ENCODE data around the gene FAM222A. TPM values are rescaled to one million over a fixed set of nuclear protein-coding genes. Genes with fewer than 3 reads are reported as not detected.

The FAM222A gene
- total RNA-seq, 4 donors from 2014 or later = 1.4 to 3.0 (median 1.8) TPM

- H3K4me3 ChIP-seq = no peak overlapping the region
- no peaks in the 10 kb centered on the region for H3K9me3 ChIP-seq
- 85 to 100% methylated on average over 1 to 14 of the region's 15 CpGs for WGBS, 2 donors (ENCODE audit: low coverage in 1 of 2)
- H3K27ac ChIP-seq = no peak overlapping the region
- H3K4me1 ChIP-seq = peaks cover 0 to 3% (median 0%) of the 10 kb centered on the region in 4 donors
- no peak for DNase-seq
- intact Hi-C loops (cut with DNase I; ENCODE audit: low total_unique reads) (no loop called here), in situ Hi-C loops (cut with MboI; ENCODE audit: low pct_ligation_motif_present in 1 of 4, low pct_unique_long_range_greater_than_20kb in 1 of 4, low sequenced_read_pairs in 3 of 4) (no loop called here)
- H3K27me3 ChIP-seq = no peaks in the 10 kb centered on the region
- H3K36me3 ChIP-seq = no peaks in the 10 kb centered on the region
- TF ChIP-seq CTCF (IDR thresholded peaks at IDR 0.05) (no peak), POLR2A (IDR thresholded peaks at IDR 0.05) (no peak), POLR2AphosphoS5 (IDR thresholded peaks at IDR 0.05) (no peak), EP300 (IDR thresholded peaks at IDR 0.05; ENCODE audit: low read depth) (no peak)
Observed at GRCh38 chr12:109730306-109731145, 16.9 kb downstream of the FAM222A start.

GRCh38 chr12:109731231-109731731 is 17.7 kb downstream of the FAM222A start:
- DNase-seq = no peak
- TF ChIP-seq POLR2A (IDR thresholded peaks at IDR 0.05) = no peak
- no peak for TF ChIP-seq EP300 (IDR thresholded peaks at IDR 0.05; ENCODE audit: low read depth)
- TF ChIP-seq POLR2AphosphoS5 (IDR thresholded peaks at IDR 0.05) = no peak
- TF ChIP-seq CTCF (IDR thresholded peaks at IDR 0.05) = no peak

GRCh38 chr12:109731806-109732205 is 18.2 kb downstream of the FAM222A start:
- WGBS, 2 donors (ENCODE audit: low coverage in 1 of 2) = 86% methylated on average over 7 of the region's 7 CpGs; no CpG with 5 or more reads in 1 of the 2 donors

More at GRCh38 chr12:109731231-109731731, 17.7 kb downstream of the FAM222A start:
- Histone ChIP-seq H3K36me3 (no peaks in the 10 kb centered on the region), H3K27ac (no peak overlapping the region), H3K9me3 (no peaks in the 10 kb centered on the region), H3K4me1 (no peaks in the 10 kb centered on the region), H3K27me3 (no peaks in the 10 kb centered on the region), H3K4me3 (no peak overlapping the region)
- in situ Hi-C loops (cut with MboI; ENCODE audit: low pct_ligation_motif_present in 1 of 4, low pct_unique_long_range_greater_than_20kb in 1 of 4, low sequenced_read_pairs in 3 of 4) = no loop called here
- WGBS, 2 donors (ENCODE audit: low coverage in 1 of 2) = 87 to 92% methylated on average over 3 to 11 of the region's 11 CpGs
- intact Hi-C loops (cut with DNase I; ENCODE audit: low total_unique reads) = no loop called here

More at GRCh38 chr12:109731806-109732205, 18.2 kb downstream of the FAM222A start:
- in situ Hi-C loops (cut with MboI; ENCODE audit: low pct_ligation_motif_present in 1 of 4, low pct_unique_long_range_greater_than_20kb in 1 of 4, low sequenced_read_pairs in 3 of 4) (no loop called here), intact Hi-C loops (cut with DNase I; ENCODE audit: low total_unique reads) (no loop called here)
- Histone ChIP-seq H3K4me3 (no peak overlapping the region), H3K9me3 (no peaks in the 10 kb centered on the region), H3K27me3 (no peaks in the 10 kb centered on the region), H3K27ac (no peak overlapping the region), H3K36me3 (no peaks in the 10 kb centered on the region), H3K4me1 (no peaks in the 10 kb centered on the region)
- no peak for TF ChIP-seq POLR2A (IDR thresholded peaks at IDR 0.05)
- TF ChIP-seq CTCF (IDR thresholded peaks at IDR 0.05) = no peak
- no peak for TF ChIP-seq POLR2AphosphoS5 (IDR thresholded peaks at IDR 0.05)
- TF ChIP-seq EP300 (IDR thresholded peaks at IDR 0.05; ENCODE audit: low read depth) = no peak
- peak; percentile 1 for DNase-seq
